ENCODE data around the gene INTS15. TPM values are rescaled to one million over a fixed set of nuclear protein-coding genes. Genes with fewer than 3 reads are reported as not detected.

INTS15 gene
- total RNA-seq, 1 donor from 2014 or later, result 36.0 TPM

GRCh38 chr7:6551016-6551511 lies 38.8 kb upstream of the INTS15 start, which contains the start of gene GRID2IP:
GRID2IP (minus strand) TSS chr7:6551461; CDS start chr7:6551436, 25 bp downstream.
- TF ChIP-seq CTCF (IDR thresholded peaks at IDR 0.05; ENCODE audit: insufficient read depth, low read length, poor library complexity, severe bottlenecking), result no peak
- DNase-seq (ENCODE audit: low read depth), result no peak
- Histone ChIP-seq H3K4me3 (ENCODE audit: low read depth, low read length) (no peak within 1 kb of the TSS), H3K27me3 (ENCODE audit: control insufficient read depth, insufficient read depth, low read length) (no peaks in the 10 kb centered on the region), H3K36me3 (ENCODE audit: control insufficient read depth, insufficient read depth, low read length) (no peaks in the 10 kb centered on the region)

- Histone ChIP-seq H3K27me3 (ENCODE audit: control insufficient read depth, insufficient read depth, low read length) (no peaks in the 10 kb centered on the region), H3K36me3 (ENCODE audit: control insufficient read depth, insufficient read depth, low read length) (no peaks in the 10 kb centered on the region), H3K4me3 (ENCODE audit: low read depth, low read length) (no peak overlapping the region)
- DNase-seq (ENCODE audit: low read depth), result no peak
- TF ChIP-seq CTCF (IDR thresholded peaks at IDR 0.05; ENCODE audit: insufficient read depth, low read length, poor library complexity, severe bottlenecking), result no peak
Observed at GRCh38 chr7:6553448-6554044, 36.3 kb upstream of the INTS15 start.

GRCh38 chr7:6554848-6555247 lies 35.0 kb upstream of the INTS15 start:
- H3K4me3 ChIP-seq (ENCODE audit: low read depth, low read length), result no peak overlapping the region
- H3K27me3 ChIP-seq (ENCODE audit: control insufficient read depth, insufficient read depth, low read length), result no peaks in the 10 kb centered on the region
- DNase-seq (ENCODE audit: low read depth), result no peak
- H3K36me3 ChIP-seq (ENCODE audit: control insufficient read depth, insufficient read depth, low read length), result no peaks in the 10 kb centered on the region
- no peak for TF ChIP-seq CTCF (IDR thresholded peaks at IDR 0.05; ENCODE audit: insufficient read depth, low read length, poor library complexity, severe bottlenecking)

GRCh38 chr7:6556196-6556595 lies 33.6 kb upstream of the INTS15 start:
- TF ChIP-seq CTCF (IDR thresholded peaks at IDR 0.05; ENCODE audit: insufficient read depth, low read length, poor library complexity, severe bottlenecking), result no peak
- H3K36me3 ChIP-seq (ENCODE audit: control insufficient read depth, insufficient read depth, low read length), result no peaks in the 10 kb centered on the region
- no peaks in the 10 kb centered on the region for H3K27me3 ChIP-seq (ENCODE audit: control insufficient read depth, insufficient read depth, low read length)
- H3K4me3 ChIP-seq (ENCODE audit: low read depth, low read length), result no peak overlapping the region
- no peak for DNase-seq (ENCODE audit: low read depth)

- no peaks in the 10 kb centered on the region for H3K36me3 ChIP-seq (ENCODE audit: control insufficient read depth, insufficient read depth, low read length)
- no peaks in the 10 kb centered on the region for H3K27me3 ChIP-seq (ENCODE audit: control insufficient read depth, insufficient read depth, low read length)
- H3K4me3 ChIP-seq (ENCODE audit: low read depth, low read length), result no peak overlapping the region
- DNase-seq (ENCODE audit: low read depth), result no peak
- TF ChIP-seq CTCF (IDR thresholded peaks at IDR 0.05; ENCODE audit: insufficient read depth, low read length, poor library complexity, severe bottlenecking), result peak; percentile 56
Observed at GRCh38 chr7:6558837-6559236, 31.0 kb upstream of the INTS15 start.

- Histone ChIP-seq H3K4me3 (ENCODE audit: low read depth, low read length) (no peak overlapping the region), H3K36me3 (ENCODE audit: control insufficient read depth, insufficient read depth, low read length) (no peaks in the 10 kb centered on the region), H3K27me3 (ENCODE audit: control insufficient read depth, insufficient read depth, low read length) (no peaks in the 10 kb centered on the region)
- no peak for TF ChIP-seq CTCF (IDR thresholded peaks at IDR 0.05; ENCODE audit: insufficient read depth, low read length, poor library complexity, severe bottlenecking)
- DNase-seq (ENCODE audit: low read depth), result no peak
Observed at GRCh38 chr7:6559896-6560295, 29.9 kb upstream of the INTS15 start.
